ENCODE measurements around the gene CD6.

GRCh38 chr11:60970890-60971289, 590 bp upstream of the CD6 start:
- TF ChIP-seq, protein P1, sequence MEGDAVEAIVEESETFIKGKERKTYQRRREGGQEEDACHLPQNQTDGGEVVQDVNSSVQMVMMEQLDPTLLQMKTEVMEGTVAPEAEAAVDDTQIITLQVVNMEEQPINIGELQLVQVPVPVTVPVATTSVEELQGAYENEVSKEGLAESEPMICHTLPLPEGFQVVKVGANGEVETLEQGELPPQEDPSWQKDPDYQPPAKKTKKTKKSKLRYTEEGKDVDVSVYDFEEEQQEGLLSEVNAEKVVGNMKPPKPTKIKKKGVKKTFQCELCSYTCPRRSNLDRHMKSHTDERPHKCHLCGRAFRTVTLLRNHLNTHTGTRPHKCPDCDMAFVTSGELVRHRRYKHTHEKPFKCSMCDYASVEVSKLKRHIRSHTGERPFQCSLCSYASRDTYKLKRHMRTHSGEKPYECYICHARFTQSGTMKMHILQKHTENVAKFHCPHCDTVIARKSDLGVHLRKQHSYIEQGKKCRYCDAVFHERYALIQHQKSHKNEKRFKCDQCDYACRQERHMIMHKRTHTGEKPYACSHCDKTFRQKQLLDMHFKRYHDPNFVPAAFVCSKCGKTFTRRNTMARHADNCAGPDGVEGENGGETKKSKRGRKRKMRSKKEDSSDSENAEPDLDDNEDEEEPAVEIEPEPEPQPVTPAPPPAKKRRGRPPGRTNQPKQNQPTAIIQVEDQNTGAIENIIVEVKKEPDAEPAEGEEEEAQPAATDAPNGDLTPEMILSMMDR (IDR thresholded peaks at IDR 0.05; ENCODE audit: low read depth, low read length), result no peak
- TF ChIP-seq POLR2A (IDR thresholded peaks at IDR 0.05; ENCODE audit: extremely low read depth, insufficient read length) (no peak), MAX (IDR thresholded peaks at IDR 0.05; ENCODE audit: low read depth, low read length) (no peak)
